Testis (tissue), 5 donors: ENCODE data around the gene STEAP3. TPM values are rescaled to one million over a fixed set of nuclear protein-coding genes. Genes with fewer than 3 reads are reported as not detected.

ENCODE experiments used
- DNase-seq: peaks from one replicate; pipeline ENCODE4 v3.0.0-alpha.2; 2019
- H3K27ac ChIP-seq, 2 donors: fragments of 200-600 bp; sonication (generic); one replicate each; pipeline ENCODE4 v1.5.1; 2019
- H3K27me3 ChIP-seq: fragments of 200-600 bp; sonication (generic); one replicate; pipeline ENCODE4 v1.5.1; 2019
- H3K36me3 ChIP-seq: fragments of 200-600 bp; sonication (generic); one replicate; pipeline ENCODE4 v1.5.1; 2017; ENCODE audit warnings: low read depth; ENCODE audit errors: missing control alignments
- H3K4me1 ChIP-seq: fragments of 200-600 bp; sonication (generic); one replicate; pipeline ENCODE4 v1.5.1; 2019
- H3K4me3 ChIP-seq, 2 donors: fragments of 200-600 bp; sonication (generic); one replicate each; pipeline ENCODE4 v1.5.1; 2017 to 2019
- H3K9me3 ChIP-seq: fragments of 200-600 bp; sonication (generic); one replicate; pipeline ENCODE4 v1.5.1; 2017
- POLR2A ChIP-seq: fragments of 450-650 bp; IDR thresholded peaks from one replicate; pipeline ENCODE4 v1.6.1; 2017; ENCODE audit warnings: antibody characterized with exemption, mild to moderate bottlenecking, moderate library complexity
- WGBS, 2 donors: methylation state at CpG; one replicate each; pipeline ENCODE4 v1.1.5; 2018; 5-methylcytosine and 5-hydroxymethylcytosine counted together
- intact Hi-C: fragments of 100-400 bp; cut with DNase I; formaldehyde crosslinking; loops from one replicate; pipeline ENCODE4 v1.15.1; 2023; ENCODE audit warnings: low total_unique reads
- long read RNA-seq, 2 donors: transcript quantifications; one replicate each; lab custom pipeline, GENCODE V29; 2026
- polyA plus RNA-seq: library from polyadenylated mRNA; stranded (reverse); fragments of 350-450 nt; fragmentation: Illumina TruSeq; extraction: RNeasy Lipid Tissue Mini Kit (QIAGEN cat#74804); gene quantifications from one replicate; pipeline ENCODE4 v1.2.3, GENCODE V29; 2014; ENCODE audit warnings: low read depth, low replicate concordance; ENCODE audit not compliant: insufficient read depth
- total RNA-seq, 2 donors: library from RNA; depleted of rRNA; stranded (reverse); fragments of >200 nt; gene quantifications; one replicate each; pipeline ENCODE4 v1.2.3, GENCODE V29; 2016
- TF ChIP-seq, protein P1 (sequence below), 3 experiments: fragments of 450-650 bp in 2 of 3; fragments of 200-600 bp in 1 of 3; sonication (generic) in 1 of 3; IDR thresholded peaks; one replicate each; pipeline ENCODE4 v1.5.1; 2016 to 2019; ENCODE audit warnings: antibody characterized with exemption in 3 of 3, mild to moderate bottlenecking in 2 of 3, moderate library complexity in 1 of 3

STEAP3 gene
- total RNA-seq (10 to 100 TPM in 1 of 2 donors, 1 to 10 TPM in 1; 5.1 to 11.9 TPM), polyA plus RNA-seq (5.6 TPM)
- long read RNA-seq, donor 1: 0 reads
- long read RNA-seq, donor 2, partial matches to known transcripts: 0 of 3 reads
- long read RNA-seq, donor 2, other reads (novel, unspliced or antisense): 0 of 3 reads

DNA sequence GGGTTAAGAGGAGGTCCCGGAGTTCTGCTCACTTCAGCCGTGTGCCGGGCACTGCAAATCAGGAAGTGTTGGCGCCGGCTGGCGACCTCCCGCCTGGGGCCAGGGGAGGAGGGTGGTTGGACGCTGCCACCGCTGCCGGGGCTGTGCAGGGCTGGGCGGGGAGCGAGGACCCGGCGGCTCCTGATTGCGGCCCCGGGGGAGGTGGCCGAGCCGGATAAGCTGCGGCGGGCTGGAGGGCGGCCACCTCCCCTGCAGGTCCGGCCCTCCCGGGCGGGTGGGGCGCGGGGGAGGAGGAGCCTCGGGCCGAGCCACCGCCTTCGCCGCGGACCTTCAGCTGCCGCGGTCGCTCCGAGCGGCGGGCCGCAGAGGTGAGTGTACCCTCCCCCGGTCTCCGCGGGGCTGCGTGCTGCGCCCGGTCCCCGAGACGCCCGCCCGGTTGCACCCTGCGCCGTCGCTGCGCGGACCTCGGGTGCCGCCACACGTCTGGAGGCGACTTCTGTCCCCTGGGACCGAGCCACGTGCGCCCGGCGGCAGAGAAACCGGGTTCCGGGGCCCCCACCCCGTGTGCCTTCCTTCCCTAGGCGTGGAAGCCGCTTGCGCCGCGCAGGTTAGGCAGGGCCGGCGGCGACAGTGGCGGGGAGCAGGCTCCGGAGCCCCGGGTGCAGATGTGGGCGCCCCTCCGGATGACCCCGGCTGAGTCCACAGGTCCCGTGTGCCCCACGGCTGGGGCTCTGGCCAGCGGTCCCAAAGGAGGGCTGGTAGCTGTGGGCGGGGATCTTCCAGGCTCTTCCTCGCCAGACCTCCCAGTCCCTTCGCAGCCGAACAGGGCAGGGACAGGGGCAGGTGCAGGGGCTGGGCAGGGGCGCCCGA, at the start of gene STEAP3:
Gene STEAP3, plus strand, starts transcription at position 314 of the 870 bp plus-strand sequence. CDS start 7,179 bp downstream, outside the sequence.
- Histone ChIP-seq H3K36me3 (no peaks in the 10 kb centered on the region), H3K27ac (no peak within 1 kb of the TSS), H3K9me3 (no peaks in the 10 kb centered on the region), H3K4me1 (peaks cover 11% of the 10 kb centered on the region), H3K27me3 (no peaks in the 10 kb centered on the region), H3K4me3 (peak within 1 kb of the TSS; percentile 58 to 77)
- 0 to 1% methylated on average over 6 to 72 of the region's 89 CpGs for WGBS, 2 donors
- intact Hi-C loops: no loop called here
- TF ChIP-seq, protein P1, sequence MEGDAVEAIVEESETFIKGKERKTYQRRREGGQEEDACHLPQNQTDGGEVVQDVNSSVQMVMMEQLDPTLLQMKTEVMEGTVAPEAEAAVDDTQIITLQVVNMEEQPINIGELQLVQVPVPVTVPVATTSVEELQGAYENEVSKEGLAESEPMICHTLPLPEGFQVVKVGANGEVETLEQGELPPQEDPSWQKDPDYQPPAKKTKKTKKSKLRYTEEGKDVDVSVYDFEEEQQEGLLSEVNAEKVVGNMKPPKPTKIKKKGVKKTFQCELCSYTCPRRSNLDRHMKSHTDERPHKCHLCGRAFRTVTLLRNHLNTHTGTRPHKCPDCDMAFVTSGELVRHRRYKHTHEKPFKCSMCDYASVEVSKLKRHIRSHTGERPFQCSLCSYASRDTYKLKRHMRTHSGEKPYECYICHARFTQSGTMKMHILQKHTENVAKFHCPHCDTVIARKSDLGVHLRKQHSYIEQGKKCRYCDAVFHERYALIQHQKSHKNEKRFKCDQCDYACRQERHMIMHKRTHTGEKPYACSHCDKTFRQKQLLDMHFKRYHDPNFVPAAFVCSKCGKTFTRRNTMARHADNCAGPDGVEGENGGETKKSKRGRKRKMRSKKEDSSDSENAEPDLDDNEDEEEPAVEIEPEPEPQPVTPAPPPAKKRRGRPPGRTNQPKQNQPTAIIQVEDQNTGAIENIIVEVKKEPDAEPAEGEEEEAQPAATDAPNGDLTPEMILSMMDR (IDR thresholded peaks at IDR 0.05): no peak
- DNase-seq: peak; percentile 77

- H3K27me3 ChIP-seq: no peaks in the 10 kb centered on the region
- H3K4me1 ChIP-seq: no peaks in the 10 kb centered on the region
- no peak overlapping the region for H3K4me3 ChIP-seq
- H3K27ac ChIP-seq: no peak overlapping the region
- DNase-seq: peak; percentile 65
- TF ChIP-seq POLR2A: no peak
- TF ChIP-seq, protein P1 (IDR thresholded peaks at IDR 0.05): peak; percentile 45 to 77 (median 73)
- H3K36me3 ChIP-seq: no peaks in the 10 kb centered on the region
- H3K9me3 ChIP-seq: no peaks in the 10 kb centered on the region
- WGBS, 2 donors: 57 to 63% methylated on average over 18 to 22 of the region's 22 CpGs
- intact Hi-C loops: no loop called here
These were observed 49.2 kb upstream of the STEAP3 start for GRCh38 chr2:119174216-119174992.

GRCh38 chr2:119174993-119175347, 48.7 kb upstream of the STEAP3 start:
- DNase-seq: no peak
- Histone ChIP-seq H3K27ac (no peak overlapping the region), H3K27me3 (no peaks in the 10 kb centered on the region), H3K4me3 (no peak overlapping the region), H3K36me3 (no peaks in the 10 kb centered on the region), H3K4me1 (no peaks in the 10 kb centered on the region), H3K9me3 (no peaks in the 10 kb centered on the region)
- TF ChIP-seq POLR2A: no peak
- TF ChIP-seq, protein P1 (IDR thresholded peaks at IDR 0.05): no peak
- WGBS, 2 donors: 71 to 76% methylated on average over 6 of the region's 6 CpGs
- intact Hi-C loops: no loop called here

GRCh38 chr2:119175517-119175916, 48.1 kb upstream of the STEAP3 start:
- Histone ChIP-seq H3K27me3 (no peaks in the 10 kb centered on the region), H3K9me3 (no peaks in the 10 kb centered on the region), H3K27ac (no peak overlapping the region), H3K4me1 (no peaks in the 10 kb centered on the region), H3K36me3 (no peaks in the 10 kb centered on the region), H3K4me3 (no peak overlapping the region)
- DNase-seq: no peak
- TF ChIP-seq POLR2A: no peak
- TF ChIP-seq, protein P1 (IDR thresholded peaks at IDR 0.05): no peak
- 75 to 81% methylated on average over 10 of the region's 10 CpGs for WGBS, 2 donors
- intact Hi-C loops: no loop called here
